Measurements from ENCODE around the gene HNRNPA1. TPM values are rescaled to one million over a fixed set of nuclear protein-coding genes. Genes with fewer than 3 reads are reported as not detected.

HNRNPA1 gene
- total and polyA plus RNA-seq, 2 donors (not counting 1 experiment from before 2014, with no cell fraction given) = 631 to 1,040 TPM

GRCh38 chr12:54292083-54292930 lies 11.8 kb downstream of the HNRNPA1 start:
- peaks cover 0 to 17% of the 10 kb centered on the region in 2 experiments for H3K36me3 ChIP-seq (replicated peaks in 1 of 2; ENCODE audit: control extremely low read depth in 1 of 2, control insufficient read depth in 1 of 2, extremely low read depth in 1 of 2, insufficient read depth in 2 of 2, low read length in 1 of 2)
- peaks cover 13% of the 10 kb centered on the region for H3K4me1 Mint-ChIP-seq
- no peak overlapping the region for H3K4me3 Mint-ChIP-seq
- ATAC-seq (ENCODE audit: low read depth) (no peak), DNase-seq (no peak)
- no peaks in the 10 kb centered on the region for H3K27me3 ChIP-seq (replicated peaks in 1 of 4; ENCODE audit: control extremely low read depth in 1 of 4, control insufficient read depth in 3 of 4, insufficient read depth in 4 of 4, low read length in 3 of 4)
- H3K27ac ChIP-seq (ENCODE audit: low read length in 2 of 2) = no peak overlapping the region
- peaks cover 3% of the 10 kb centered on the region for H4K20me1 ChIP-seq (ENCODE audit: control insufficient read depth, insufficient read depth, low read length, poor library complexity, severe bottlenecking)
- H3K27ac Mint-ChIP-seq = no peak overlapping the region
- no peak overlapping the region for H3K9ac ChIP-seq (ENCODE audit: low read length)
- H3K4me2 ChIP-seq (replicated peaks; ENCODE audit: low read depth, low read length, poor library complexity, severe bottlenecking) = no peak overlapping the region
- intact Hi-C loops (cut with micrococcal nuclease) = no loop called here
- no peaks in the 10 kb centered on the region for H3K79me2 ChIP-seq (ENCODE audit: control insufficient read depth, insufficient read depth, low read length)
- no peak for TF ChIP-seq EZH2 (IDR thresholded peaks at IDR 0.05; ENCODE audit: borderline replicate concordance, insufficient read depth, low read depth, low read length, poor library complexity, severe bottlenecking)
- H3K4me3 ChIP-seq (ENCODE audit: control extremely low read depth in 1 of 5, extremely low read depth in 1 of 5, insufficient read depth in 1 of 5, low read depth in 2 of 5, low read length in 4 of 5) = no peak overlapping the region
- H3K9me3 ChIP-seq (ENCODE audit: control extremely low read depth in 1 of 3, control insufficient read depth in 2 of 3, insufficient read depth in 1 of 3, low read length in 2 of 3) = no peaks in the 10 kb centered on the region
- ChIA-PET CTCF (interaction anchor here (0.8 to 6.4 kb wide), 22 partner anchors 8 to 147 kb away, joined by 3 to 61 read pairs (median 6); partner anchors contain the start of genes CBX5, COPZ1, HNRNPA1 and NFE2), POLR2A (interaction anchor here (0.6 to 1.3 kb wide), 5 partner anchors 9 to 1577 kb away, joined by 3 read pairs; partner anchors contain the start of gene CBX5)
- H3K4me1 ChIP-seq (ENCODE audit: control insufficient read depth in 2 of 2, insufficient read depth in 2 of 2, low read length in 2 of 2) = peaks cover 10 to 15% of the 10 kb centered on the region in 2 donors
- H3K9me3 Mint-ChIP-seq (ENCODE audit: insufficient read depth) = no peaks in the 10 kb centered on the region
- H3K27me3 Mint-ChIP-seq = peaks cover 5% of the 10 kb centered on the region
- WGBS (ENCODE audit: insufficient coverage) = 95% methylated on average over 29 of the region's 30 CpGs
- H2AFZ ChIP-seq (ENCODE audit: insufficient read depth, low read depth, low read length, poor library complexity, severe bottlenecking) = no peak overlapping the region

GRCh38 chr12:54292931-54293241 lies 12.4 kb downstream of the HNRNPA1 start:
- no peak overlapping the region for H2AFZ ChIP-seq (ENCODE audit: insufficient read depth, low read depth, low read length, poor library complexity, severe bottlenecking)
- H3K4me1 ChIP-seq (ENCODE audit: control insufficient read depth in 2 of 2, insufficient read depth in 2 of 2, low read length in 2 of 2) = peaks cover 13 to 19% of the 10 kb centered on the region in 2 donors
- H4K20me1 ChIP-seq (ENCODE audit: control insufficient read depth, insufficient read depth, low read length, poor library complexity, severe bottlenecking) = no peaks in the 10 kb centered on the region
- WGBS (ENCODE audit: insufficient coverage) = 95% methylated on average over 7 of the region's 7 CpGs
- no peak overlapping the region for H3K4me3 ChIP-seq (ENCODE audit: control extremely low read depth in 1 of 5, extremely low read depth in 1 of 5, insufficient read depth in 1 of 5, low read depth in 2 of 5, low read length in 4 of 5)
- POLR2A ChIA-PET = interaction anchor here (0.6 to 1.3 kb wide), 2 partner anchors 66 to 1576 kb away, joined by 3 read pairs; no protein-coding TSS in a partner anchor
- TF ChIP-seq CTCF (IDR thresholded peaks at IDR 0.05) = no peak
- no peak for TF ChIP-seq EZH2 (IDR thresholded peaks at IDR 0.05; ENCODE audit: borderline replicate concordance, insufficient read depth, low read depth, low read length, poor library complexity, severe bottlenecking)
- no peaks in the 10 kb centered on the region for H3K9me3 ChIP-seq (ENCODE audit: control extremely low read depth in 1 of 3, control insufficient read depth in 2 of 3, insufficient read depth in 1 of 3, low read length in 2 of 3)
- H3K27ac ChIP-seq (ENCODE audit: low read length in 2 of 2) = no peak overlapping the region
- CTCF ChIA-PET = interaction anchor here (1.0 to 6.4 kb wide), 21 partner anchors 9 to 146 kb away, joined by 3 to 61 read pairs (median 7); partner anchors contain the start of genes CBX5, COPZ1 and HNRNPA1
- Mint-ChIP-seq H3K27me3 (peaks cover 7% of the 10 kb centered on the region), H3K4me1 (peaks cover 16% of the 10 kb centered on the region), H3K9me3 (ENCODE audit: insufficient read depth) (no peaks in the 10 kb centered on the region), H3K4me3 (no peak overlapping the region), H3K27ac (no peak overlapping the region)
- ATAC-seq (ENCODE audit: low read depth) = no peak
- intact Hi-C loops (cut with micrococcal nuclease) = no loop called here
- DNase-seq = no peak
- H3K79me2 ChIP-seq (ENCODE audit: control insufficient read depth, insufficient read depth, low read length) = no peaks in the 10 kb centered on the region
- peaks cover 0 to 11% of the 10 kb centered on the region in 2 experiments for H3K36me3 ChIP-seq (replicated peaks in 1 of 2; ENCODE audit: control extremely low read depth in 1 of 2, control insufficient read depth in 1 of 2, extremely low read depth in 1 of 2, insufficient read depth in 2 of 2, low read length in 1 of 2)
- peaks cover 0 to 3% (median 0%) of the 10 kb centered on the region in 4 experiments for H3K27me3 ChIP-seq (replicated peaks in 1 of 4; ENCODE audit: control extremely low read depth in 1 of 4, control insufficient read depth in 3 of 4, insufficient read depth in 4 of 4, low read length in 3 of 4)
- H3K4me2 ChIP-seq (replicated peaks; ENCODE audit: low read depth, low read length, poor library complexity, severe bottlenecking) = no peak overlapping the region
- H3K9ac ChIP-seq (ENCODE audit: low read length) = no peak overlapping the region
